ENCODE measurements around the gene SKAP2. TPM values are rescaled to one million over a fixed set of nuclear protein-coding genes. Genes with fewer than 3 reads are reported as not detected.
A peak's percentile ranks its signal among the peaks of the same experiment; 100 is the strongest.

SKAP2 gene
- polyA plus RNA-seq, 3 donors = 19.2 to 204 (median 158) TPM

- TF ChIP-seq CTCF (IDR thresholded peaks at IDR 0.05) = no peak
- H3K9me3 Mint-ChIP-seq = no peaks in the 10 kb centered on the region
- H3K27ac Mint-ChIP-seq = peak overlapping the region in 4 of 7 donors; percentile 15 to 83 (median 75)
- no peak overlapping the region for H3K4me2 ChIP-seq (replicated peaks; ENCODE audit: extremely low read depth, low read length, poor library complexity, severe bottlenecking)
- H3K79me2 ChIP-seq (ENCODE audit: insufficient read depth, low read length) = no peaks in the 10 kb centered on the region
- intact Hi-C loops (cut with micrococcal nuclease) = no loop called here
- DNase-seq = peak; percentile 38 to 81 (median 74)
- H3K27me3 ChIP-seq (ENCODE audit: control insufficient read depth in 2 of 2, insufficient read depth in 2 of 2, low read length in 2 of 2) = no peaks in the 10 kb centered on the region
- no peak overlapping the region for H2AFZ ChIP-seq (ENCODE audit: insufficient read depth, low read depth, low read length, poor library complexity, severe bottlenecking)
- H3K27me3 Mint-ChIP-seq (ENCODE audit: low read depth in 3 of 3) = peaks cover 1 to 4% (median 2%) of the 10 kb centered on the region in 3 donors
- no peaks in the 10 kb centered on the region for H4K20me1 ChIP-seq (ENCODE audit: insufficient read depth, low read length)
- no peaks in the 10 kb centered on the region for H3K36me3 ChIP-seq (replicated peaks in 1 of 2; ENCODE audit: control insufficient read depth in 1 of 2, insufficient read depth in 2 of 2, low read length in 2 of 2)
- H3K27ac ChIP-seq (ENCODE audit: low read depth in 1 of 2, low read length in 2 of 2) = no peak overlapping the region
- H3K4me1 Mint-ChIP-seq = peaks cover 7% of the 10 kb centered on the region
- H3K4me1 ChIP-seq (ENCODE audit: control insufficient read depth in 1 of 2, insufficient read depth in 2 of 2, low read length in 2 of 2) = peaks cover 14 to 18% of the 10 kb centered on the region in 2 donors
- H3K4me3 Mint-ChIP-seq = no peak overlapping the region
- no peak overlapping the region for H3K4me3 ChIP-seq (replicated peaks in 1 of 3; ENCODE audit: low read depth in 2 of 3, low read length in 3 of 3)
- H3K9me3 ChIP-seq (replicated peaks in 1 of 2; ENCODE audit: control insufficient read depth in 1 of 2, insufficient read depth in 1 of 2, low read length in 2 of 2) = no peaks in the 10 kb centered on the region
- no peaks in the 10 kb centered on the region for H3K36me3 Mint-ChIP-seq
- H3K9ac ChIP-seq (ENCODE audit: insufficient read depth, low read length, poor library complexity, severe bottlenecking) = no peak overlapping the region
These were observed 47.9 kb upstream of the SKAP2 start for GRCh38 chr7:26912338-26912737.

DNA sequence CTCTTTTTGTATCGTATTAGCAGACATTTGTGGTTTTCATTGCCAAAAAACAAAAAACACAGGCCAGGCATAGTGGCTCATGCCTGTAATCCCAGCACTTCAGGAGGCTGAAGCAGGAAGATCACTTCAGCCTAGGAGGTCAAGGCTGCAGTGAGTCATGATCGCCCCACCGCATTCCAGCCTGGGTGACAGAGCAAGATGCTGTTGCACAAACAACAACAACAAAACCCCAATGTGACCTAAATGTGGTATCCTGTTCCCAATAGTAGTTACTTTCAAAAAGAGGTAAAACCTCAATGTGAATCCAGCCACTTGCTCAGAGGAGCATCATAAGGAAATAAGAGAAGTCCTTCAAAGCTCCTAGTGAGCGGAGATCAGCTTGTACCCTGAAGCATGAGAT lies 45.8 kb upstream of the SKAP2 start:
- TF ChIP-seq CTCF (IDR thresholded peaks at IDR 0.05) = no peak
- Mint-ChIP-seq H3K36me3 (no peaks in the 10 kb centered on the region), H3K9me3 (no peaks in the 10 kb centered on the region), H3K27ac (no peak overlapping the region), H3K4me1 (peaks cover 7% of the 10 kb centered on the region), H3K27me3 (ENCODE audit: low read depth in 3 of 3) (peaks cover 2 to 4% (median 2%) of the 10 kb centered on the region in 3 donors), H3K4me3 (no peak overlapping the region)
- Histone ChIP-seq H3K27ac (ENCODE audit: low read depth in 1 of 2, low read length in 2 of 2) (no peak overlapping the region), H3K4me1 (ENCODE audit: control insufficient read depth in 1 of 2, insufficient read depth in 2 of 2, low read length in 2 of 2) (peaks cover 14 to 18% of the 10 kb centered on the region in 2 donors), H3K4me2 (replicated peaks; ENCODE audit: extremely low read depth, low read length, poor library complexity, severe bottlenecking) (no peak overlapping the region), H3K79me2 (ENCODE audit: insufficient read depth, low read length) (no peaks in the 10 kb centered on the region), H4K20me1 (ENCODE audit: insufficient read depth, low read length) (no peaks in the 10 kb centered on the region), H3K27me3 (ENCODE audit: control insufficient read depth in 2 of 2, insufficient read depth in 2 of 2, low read length in 2 of 2) (no peaks in the 10 kb centered on the region), H3K9ac (ENCODE audit: insufficient read depth, low read length, poor library complexity, severe bottlenecking) (no peak overlapping the region), H2AFZ (ENCODE audit: insufficient read depth, low read depth, low read length, poor library complexity, severe bottlenecking) (no peak overlapping the region), H3K36me3 (replicated peaks in 1 of 2; ENCODE audit: control insufficient read depth in 1 of 2, insufficient read depth in 2 of 2, low read length in 2 of 2) (no peaks in the 10 kb centered on the region), H3K4me3 (replicated peaks in 1 of 3; ENCODE audit: low read depth in 2 of 3, low read length in 3 of 3) (no peak overlapping the region), H3K9me3 (replicated peaks in 1 of 2; ENCODE audit: control insufficient read depth in 1 of 2, insufficient read depth in 1 of 2, low read length in 2 of 2) (no peaks in the 10 kb centered on the region)
- intact Hi-C loops (cut with micrococcal nuclease) = no loop called here
- DNase-seq = peak in 2 of 3 donors; percentile 56 to 68
- 88% methylated on average over 1 of the region's 4 CpGs for WGBS (ENCODE audit: insufficient coverage)

Measured in CD14-positive monocyte (primary cell).